RWPE1 (cell line): Measurements from ENCODE around the gene SVEP1.

ENCODE experiments used
- CTCF ChIA-PET: fragments of 350-600 bp; sonication (Branson Sonifier 250); formaldehyde crosslinking; extraction: SDS; loops from one replicate; lab custom pipeline; 2021; lab: Yijun Ruan, JAX
- POLR2A ChIA-PET: fragments of 400-600 bp; formaldehyde crosslinking; extraction: SDS; loops from one replicate; lab custom pipeline; 2020; ENCODE audit warnings: antibody characterized with exemption; ENCODE audit not compliant: low non-redundant PET; lab: Yijun Ruan, JAX
- DNase-seq: peaks from one replicate; pipeline ENCODE4 v3.0.0; 2012; ENCODE audit warnings: low spot score
- H3K27ac ChIP-seq: fragments of 450-650 bp; 2 replicates; pipeline ENCODE4 v1.5.1; 2017
- TF ChIP-seq, protein P1 (sequence below): fragments of 450-650 bp; conservative IDR thresholded peaks from 2 replicates; pipeline ENCODE4 v1.5.1; 2017; ENCODE audit warnings: low read depth, mild to moderate bottlenecking

The SVEP1 gene

DNA sequence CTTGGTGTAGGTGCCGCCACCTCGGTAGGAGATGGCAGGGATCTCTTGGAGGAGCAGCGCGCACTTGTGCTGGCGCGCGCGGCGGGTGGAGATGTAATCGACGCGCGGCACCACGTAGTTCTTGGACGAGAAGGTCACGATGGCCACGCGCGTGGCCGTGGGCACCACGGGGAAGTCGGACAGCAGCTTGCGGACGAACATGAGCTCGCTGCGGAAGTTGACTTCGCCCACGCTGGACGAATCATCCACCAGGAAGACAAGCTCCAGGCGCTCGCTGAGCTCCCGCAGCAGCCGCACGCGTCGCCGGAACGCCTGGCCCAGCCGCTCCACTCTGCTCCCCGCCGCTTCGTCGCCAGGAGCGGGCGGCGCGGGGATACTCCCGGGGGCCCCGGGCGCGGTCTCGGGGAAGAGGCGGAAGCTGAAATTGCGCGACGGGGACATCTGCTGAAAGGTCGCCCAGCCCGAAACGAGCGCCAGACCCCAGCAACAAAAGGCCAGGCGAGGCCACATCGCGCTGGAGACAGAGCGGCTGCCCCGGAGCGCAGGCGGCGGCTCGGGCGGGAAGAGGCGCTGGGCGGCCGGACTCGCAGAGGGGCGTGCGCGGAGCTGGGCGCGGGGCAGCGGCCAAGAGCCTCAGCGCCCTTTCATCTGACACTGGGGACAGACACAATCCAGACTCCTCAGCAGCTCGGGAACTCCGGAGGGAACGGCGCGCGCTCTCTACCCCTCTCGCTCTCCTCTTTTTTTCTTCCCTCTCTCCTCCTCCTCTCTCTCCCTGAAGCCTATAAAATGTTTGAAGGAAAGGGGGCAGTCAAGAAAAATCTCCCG, at the start of gene SVEP1:
Gene SVEP1, minus strand, starts transcription at position 708 of the 828 bp plus-strand sequence. Its CDS starts 198 bp downstream, at position 510.
- POLR2A ChIA-PET, result no interaction called here
- DNase-seq, result peak; percentile 42
- CTCF ChIA-PET, result interaction anchor here (0.5 to 1.2 kb wide), 3 partner anchors 20 to 270 kb away, joined by 4 to 11 read pairs (median 5); no protein-coding TSS in a partner anchor
- TF ChIP-seq, protein P1, sequence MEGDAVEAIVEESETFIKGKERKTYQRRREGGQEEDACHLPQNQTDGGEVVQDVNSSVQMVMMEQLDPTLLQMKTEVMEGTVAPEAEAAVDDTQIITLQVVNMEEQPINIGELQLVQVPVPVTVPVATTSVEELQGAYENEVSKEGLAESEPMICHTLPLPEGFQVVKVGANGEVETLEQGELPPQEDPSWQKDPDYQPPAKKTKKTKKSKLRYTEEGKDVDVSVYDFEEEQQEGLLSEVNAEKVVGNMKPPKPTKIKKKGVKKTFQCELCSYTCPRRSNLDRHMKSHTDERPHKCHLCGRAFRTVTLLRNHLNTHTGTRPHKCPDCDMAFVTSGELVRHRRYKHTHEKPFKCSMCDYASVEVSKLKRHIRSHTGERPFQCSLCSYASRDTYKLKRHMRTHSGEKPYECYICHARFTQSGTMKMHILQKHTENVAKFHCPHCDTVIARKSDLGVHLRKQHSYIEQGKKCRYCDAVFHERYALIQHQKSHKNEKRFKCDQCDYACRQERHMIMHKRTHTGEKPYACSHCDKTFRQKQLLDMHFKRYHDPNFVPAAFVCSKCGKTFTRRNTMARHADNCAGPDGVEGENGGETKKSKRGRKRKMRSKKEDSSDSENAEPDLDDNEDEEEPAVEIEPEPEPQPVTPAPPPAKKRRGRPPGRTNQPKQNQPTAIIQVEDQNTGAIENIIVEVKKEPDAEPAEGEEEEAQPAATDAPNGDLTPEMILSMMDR, result no peak
- H3K27ac ChIP-seq, result peak within 1 kb of the TSS; percentile 0; the same call in 1 of the 2 replicates

GRCh38 chr9:110626101-110626829, 46.7 kb upstream of the SVEP1 start:
- no peak for DNase-seq

GRCh38 chr9:110623462-110624025, 44.0 kb upstream of the SVEP1 start:
- POLR2A ChIA-PET, result interaction anchor here (0.7 kb wide), 1 partner anchor 190 kb away, joined by 3 read pairs; no protein-coding TSS in a partner anchor
- TF ChIP-seq, protein P1, result peak; percentile 89
- H3K27ac ChIP-seq, result no peak overlapping the region
- DNase-seq, result peak; percentile 76
- CTCF ChIA-PET, result interaction anchor here (0.5 to 2.0 kb wide), 30 partner anchors 11 to 778 kb away, joined by 3 to 19 read pairs (median 3); no protein-coding TSS in a partner anchor

More at GRCh38 chr9:110626101-110626829, 46.7 kb upstream of the SVEP1 start:
- TF ChIP-seq, protein P1, result no peak
- ChIA-PET POLR2A (no interaction called here), CTCF (no interaction called here)
- no peak overlapping the region for H3K27ac ChIP-seq

GRCh38 chr9:110622368-110622767, 42.8 kb upstream of the SVEP1 start:
- TF ChIP-seq, protein P1, result no peak
- ChIA-PET POLR2A (no interaction called here), CTCF (interaction anchor here (0.6 to 2.0 kb wide), 4 partner anchors 12 to 443 kb away, joined by 3 to 15 read pairs (median 7); no protein-coding TSS in a partner anchor)
- no peak overlapping the region for H3K27ac ChIP-seq
- no peak for DNase-seq

GRCh38 chr9:110620726-110621125, 41.2 kb upstream of the SVEP1 start:
- H3K27ac ChIP-seq, result no peak overlapping the region
- CTCF ChIA-PET, result no interaction called here
- TF ChIP-seq, protein P1, result no peak
- no peak for DNase-seq
- POLR2A ChIA-PET, result no interaction called here

GRCh38 chr9:110619831-110620230, 40.3 kb upstream of the SVEP1 start:
- ChIA-PET CTCF (interaction anchor here (0.8 to 1.2 kb wide), 2 partner anchors 10 to 192 kb away, joined by 3 read pairs; no protein-coding TSS in a partner anchor), POLR2A (no interaction called here)
- H3K27ac ChIP-seq, result no peak overlapping the region
- DNase-seq, result no peak
- TF ChIP-seq, protein P1, result no peak
